Ramos (cell line): ENCODE results near the gene C15orf40.

Experiments
- in situ Hi-C: fragments of 300-500 bp; cut with MboI; formaldehyde crosslinking; loops from one replicate; pipeline ENCODE4 v1.14.3; 2022; ENCODE audit warnings: low sequenced_read_pairs; ENCODE audit not compliant: unreplicated experiment

C15orf40 gene

DNA sequence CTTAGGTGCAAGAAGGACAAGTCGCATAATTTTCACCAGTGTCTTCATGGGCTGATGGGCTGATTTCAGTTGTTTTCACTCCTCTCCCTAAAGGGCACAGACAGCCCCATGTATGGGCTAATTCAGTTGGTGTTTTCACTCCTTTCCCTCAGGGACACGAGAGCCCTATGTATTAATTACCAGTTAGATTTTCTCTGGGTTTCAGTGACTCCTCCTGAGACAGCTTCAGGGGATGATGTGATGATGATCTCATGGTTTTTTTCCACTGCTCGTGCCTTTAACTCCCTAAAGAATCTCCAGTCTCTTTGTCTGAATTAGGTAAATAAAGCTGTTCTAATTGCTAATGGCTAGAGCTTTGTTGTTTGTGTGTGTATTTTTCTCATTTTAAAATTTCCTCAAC, 15.5 kb downstream of the C15orf40 start:
- in situ Hi-C loops: no loop called here

DNA sequence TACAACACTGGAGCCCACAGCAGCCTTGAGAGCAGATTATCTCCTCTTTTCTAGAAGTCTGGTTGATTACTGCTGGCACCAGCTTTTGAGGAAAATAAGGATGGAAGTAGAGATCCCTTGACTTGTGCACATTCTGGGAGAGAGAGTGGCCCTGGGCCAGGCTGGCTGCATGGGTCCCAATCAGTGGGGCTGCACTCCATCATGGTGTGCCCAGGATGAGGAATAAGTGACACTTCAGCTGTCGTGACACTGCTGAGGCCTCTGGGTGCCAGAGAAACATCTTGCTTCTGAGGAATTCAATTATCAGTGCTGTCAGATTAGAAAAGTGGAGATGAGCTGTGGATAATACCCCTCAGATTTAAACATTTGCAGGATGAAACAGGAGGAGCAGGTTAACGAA, 16.4 kb downstream of the C15orf40 start:
- in situ Hi-C loops: no loop called here

DNA sequence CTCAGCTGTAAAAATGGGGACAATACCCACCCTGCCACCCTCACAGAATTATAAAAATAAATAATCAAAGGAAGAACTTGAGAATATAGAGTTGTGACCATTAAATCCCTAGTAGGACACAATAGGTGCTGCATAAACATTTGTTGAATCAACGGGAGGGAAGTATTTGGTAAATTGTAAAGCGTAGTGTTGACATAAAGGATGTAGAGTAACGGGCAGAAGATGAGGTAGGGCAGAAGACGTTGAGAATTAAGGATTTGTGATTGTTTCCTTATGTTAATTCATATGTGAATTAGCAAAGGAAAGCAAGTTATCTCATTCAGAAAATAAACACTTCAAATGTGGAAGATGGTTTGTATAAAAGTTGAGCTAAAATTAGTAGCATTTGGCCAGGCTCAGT, 18.3 kb downstream of the C15orf40 start:
- in situ Hi-C loops: no loop called here

DNA sequence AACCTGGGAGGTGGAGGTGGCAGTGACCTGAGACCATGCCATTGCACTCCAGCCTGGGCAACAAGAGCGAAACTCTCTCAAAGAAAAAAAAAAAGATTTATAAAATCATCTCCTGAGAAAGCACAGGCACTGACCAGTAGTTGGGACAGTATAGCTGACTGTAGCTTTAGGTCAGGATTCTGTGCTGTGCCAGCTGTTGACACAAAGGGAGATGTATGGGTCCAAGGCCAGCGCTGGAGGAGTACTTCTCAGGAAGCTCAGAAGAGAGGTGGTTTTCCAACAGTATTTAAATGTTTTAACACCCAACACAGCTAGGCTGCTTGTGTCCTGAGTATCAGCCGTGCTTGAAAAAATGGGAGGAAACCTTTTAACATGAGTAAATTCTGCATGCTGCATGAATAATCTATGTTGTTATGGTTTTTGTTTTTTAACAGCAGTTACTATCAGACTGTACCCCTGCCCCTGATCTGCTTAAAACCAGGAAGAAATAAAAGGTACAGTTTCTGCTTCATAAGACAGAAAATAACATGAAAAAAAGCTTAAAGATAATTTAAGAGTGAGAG, 18.9 kb downstream of the C15orf40 start:
- in situ Hi-C loops: no loop called here

DNA sequence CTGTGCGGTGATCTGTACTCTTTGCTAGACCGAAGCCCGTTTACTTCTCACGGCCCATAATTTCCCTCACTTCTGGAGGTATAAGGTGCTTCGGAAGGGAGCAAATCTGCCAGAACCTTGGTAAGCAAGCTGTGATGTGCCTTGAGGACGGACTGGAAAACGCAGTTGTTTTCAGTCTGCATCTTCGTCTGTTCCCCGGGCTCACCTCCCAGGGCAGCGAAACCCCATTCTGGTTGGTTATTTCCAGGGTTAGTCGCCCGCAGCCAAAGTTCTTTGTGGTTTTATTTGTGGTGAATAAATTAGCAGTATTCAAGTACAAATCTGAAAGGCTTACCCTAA, 25.0 kb downstream of the C15orf40 start:
- in situ Hi-C loops: no loop called here

DNA sequence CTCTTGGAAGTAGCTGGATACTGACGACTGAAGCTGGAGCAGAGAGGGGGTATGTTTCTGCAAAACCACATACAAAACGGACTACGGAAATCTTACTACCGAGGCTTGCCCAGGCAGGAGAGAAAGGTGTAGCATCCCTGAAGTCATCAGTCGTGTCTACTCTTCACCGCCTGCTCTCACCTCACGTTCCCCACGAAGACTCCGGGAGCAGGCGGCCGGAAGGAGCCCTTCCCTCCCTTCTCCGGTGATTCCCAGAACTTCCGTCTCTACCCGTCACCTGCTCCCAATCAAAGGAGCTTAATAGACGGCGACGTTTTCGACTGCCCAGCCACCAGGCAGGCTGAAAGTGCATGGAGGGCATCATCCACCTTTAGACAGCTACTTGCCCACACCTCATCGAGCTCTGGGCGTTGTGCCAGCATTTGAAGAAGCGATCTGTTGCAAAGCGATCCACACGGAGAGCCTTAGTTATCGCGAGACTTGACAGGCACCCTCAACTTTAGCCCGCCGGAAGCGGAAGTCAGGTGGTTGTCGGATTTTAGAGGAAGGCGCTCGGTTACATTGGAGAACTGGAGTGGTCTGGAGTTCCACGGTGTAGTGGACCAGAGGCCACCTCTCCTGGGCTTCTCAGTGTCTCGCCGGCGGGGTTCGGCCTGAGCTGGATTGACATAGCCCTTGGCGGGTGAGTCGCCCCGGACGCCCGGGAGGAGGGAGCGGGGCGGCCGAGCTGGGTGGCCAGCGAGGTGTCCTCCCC, 25.6 kb downstream of the C15orf40 start, which contains the start of gene RAMAC:
RAMAC (plus strand) TSS at position 523 of the 754 bp plus-strand sequence. CDS start 2,809 bp downstream, outside the sequence.
- in situ Hi-C loops: no loop called here

DNA sequence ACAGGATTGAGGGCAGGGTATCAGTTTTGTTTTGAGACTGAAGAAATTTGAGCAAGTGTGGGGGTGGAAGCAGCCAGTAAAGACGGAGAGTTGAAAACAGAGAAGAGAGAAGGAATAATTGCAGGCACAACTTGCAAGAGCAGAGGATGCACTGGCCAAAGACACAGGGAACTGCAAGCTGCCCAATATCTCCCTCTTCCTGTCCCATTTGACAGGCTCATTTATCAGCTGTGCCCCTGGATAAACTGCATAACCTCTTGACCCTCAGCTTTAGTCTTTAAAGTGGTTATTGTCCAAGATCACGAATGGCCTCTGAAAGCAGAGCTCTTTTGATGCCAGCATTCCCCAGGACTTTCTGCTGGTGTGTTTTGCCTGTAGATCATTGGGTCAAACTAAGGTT, 30.5 kb downstream of the C15orf40 start:
- in situ Hi-C loops: no loop called here

DNA sequence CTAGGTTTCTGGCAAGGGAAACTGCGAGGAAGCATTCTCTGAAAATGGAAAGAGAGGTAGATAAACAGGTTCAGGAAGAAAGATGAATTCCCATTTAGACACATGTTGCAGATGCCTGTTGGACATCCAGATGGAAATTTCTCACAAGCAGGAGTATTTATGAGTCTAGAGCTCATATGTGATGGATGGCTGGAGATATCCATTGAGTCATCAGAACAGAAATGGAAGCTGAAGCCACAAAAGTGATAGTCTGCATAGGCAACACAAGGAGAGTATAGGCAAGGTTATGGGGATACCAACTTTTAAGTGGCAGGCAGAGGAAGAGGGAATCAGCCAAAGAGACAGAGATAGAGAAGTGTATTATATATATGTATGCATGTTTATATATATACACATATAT, 31.7 kb downstream of the C15orf40 start:
- in situ Hi-C loops: no loop called here

DNA sequence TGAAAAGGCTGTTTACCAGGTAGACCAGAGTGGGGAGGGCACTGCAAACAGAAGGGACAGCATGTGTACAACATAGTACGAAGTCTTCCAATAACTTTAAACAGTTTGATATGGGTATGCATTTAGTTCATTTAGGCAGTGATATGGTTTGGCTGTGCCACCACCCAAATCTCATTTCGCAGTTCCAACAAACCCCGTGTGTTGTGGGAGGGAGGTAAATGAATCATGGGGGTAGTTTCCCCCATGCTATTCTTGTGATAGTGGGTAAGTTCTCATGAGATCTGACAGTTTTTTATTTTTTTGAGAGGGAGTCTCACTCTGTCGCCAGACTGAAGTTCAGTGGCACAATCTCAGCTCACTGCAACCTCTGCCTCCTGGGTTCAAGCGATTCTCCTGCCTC, 33.0 kb downstream of the C15orf40 start:
- in situ Hi-C loops: no loop called here

DNA sequence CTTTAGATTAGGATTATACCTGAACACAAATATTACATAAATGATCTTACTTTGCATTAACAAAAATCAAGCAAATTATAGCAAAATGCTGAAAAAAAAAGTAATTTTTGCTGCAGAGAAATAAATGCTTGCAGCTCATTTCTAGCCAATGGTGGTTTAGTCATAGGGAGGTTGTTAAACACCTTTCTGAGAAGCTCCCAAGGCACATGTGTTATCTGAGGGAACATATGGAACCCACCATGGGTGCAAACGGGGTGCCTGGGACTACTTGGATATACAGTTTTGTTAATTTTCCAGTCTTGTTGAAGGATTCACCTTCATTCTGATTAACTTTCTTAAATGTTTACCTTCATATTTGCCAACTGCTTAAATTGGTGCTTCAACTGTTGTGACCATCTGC, 34.4 kb downstream of the C15orf40 start:
- in situ Hi-C loops: no loop called here

DNA sequence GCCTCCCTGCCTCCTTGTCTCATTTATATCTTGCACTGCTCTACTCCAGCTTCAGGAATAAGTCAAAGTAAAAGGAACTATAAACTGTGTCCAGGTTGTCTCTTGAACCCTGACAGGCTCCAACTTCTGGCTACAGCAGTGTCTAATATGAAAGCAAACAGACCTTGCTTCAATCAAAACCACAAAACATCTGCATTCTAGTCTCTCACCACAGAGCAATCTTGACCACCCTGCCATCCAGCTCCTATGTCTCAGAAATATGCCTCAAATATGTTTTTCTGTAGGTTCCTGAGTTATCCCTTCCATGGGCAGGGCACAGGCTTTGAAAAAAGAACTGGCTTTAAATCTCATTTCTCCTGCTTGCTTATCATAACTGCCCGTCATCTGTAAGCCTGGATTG, 38.4 kb downstream of the C15orf40 start:
- in situ Hi-C loops: no loop called here

DNA sequence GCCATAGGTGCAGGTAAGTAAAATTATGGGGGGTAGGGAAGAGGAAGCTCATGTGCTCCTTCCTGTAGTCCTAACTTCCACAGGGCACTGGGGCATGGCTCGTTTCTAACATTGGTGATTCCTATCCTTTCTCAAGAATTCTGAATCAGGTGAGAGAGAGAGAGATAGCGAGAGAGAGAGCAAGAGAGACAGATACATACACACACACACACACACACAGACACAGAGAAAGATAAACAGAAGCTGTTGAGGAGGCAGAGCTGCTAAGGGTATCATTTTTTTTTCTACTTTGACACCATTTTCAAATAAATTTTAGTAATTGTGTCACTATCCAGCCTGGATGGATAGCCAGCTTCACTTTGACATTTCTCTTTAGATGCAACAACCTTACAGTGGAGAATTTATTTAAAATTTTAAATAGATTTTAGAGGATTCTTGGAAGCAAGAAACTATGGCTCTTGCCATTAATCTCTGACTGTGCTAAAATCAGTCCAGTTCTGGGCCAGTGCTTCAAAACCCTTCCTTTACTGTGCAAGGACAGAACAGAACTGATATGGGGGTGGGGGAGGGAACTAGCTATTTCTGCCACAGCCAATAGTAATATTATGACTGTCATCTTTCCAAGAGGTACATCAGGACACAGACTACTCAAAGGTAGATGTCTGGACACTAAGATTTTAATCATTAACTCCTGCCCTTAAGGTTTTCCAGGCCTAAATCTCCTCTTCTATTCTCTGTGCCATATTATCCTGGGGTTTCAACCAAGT, 40.0 kb downstream of the C15orf40 start:
- in situ Hi-C loops: no loop called here

DNA sequence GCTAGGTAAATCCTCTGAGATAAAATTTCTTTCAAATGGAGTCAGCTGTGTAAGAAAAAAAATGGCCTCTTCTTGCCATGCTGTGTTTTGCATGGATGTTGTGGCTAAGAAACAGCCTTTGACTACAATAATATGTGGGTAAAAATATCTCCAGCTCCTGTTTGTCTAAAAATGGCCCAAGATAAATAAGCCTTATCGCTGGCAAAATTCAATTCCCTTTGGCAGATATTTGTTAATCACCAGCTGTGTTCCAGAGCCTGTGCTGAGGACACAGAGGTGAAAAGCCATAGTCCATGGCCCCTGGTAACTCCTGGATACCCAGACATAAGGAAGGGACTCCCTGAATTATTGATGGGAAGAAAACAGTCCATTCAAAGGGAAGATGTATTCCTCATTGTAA, 40.7 kb downstream of the C15orf40 start:
- in situ Hi-C loops: no loop called here

DNA sequence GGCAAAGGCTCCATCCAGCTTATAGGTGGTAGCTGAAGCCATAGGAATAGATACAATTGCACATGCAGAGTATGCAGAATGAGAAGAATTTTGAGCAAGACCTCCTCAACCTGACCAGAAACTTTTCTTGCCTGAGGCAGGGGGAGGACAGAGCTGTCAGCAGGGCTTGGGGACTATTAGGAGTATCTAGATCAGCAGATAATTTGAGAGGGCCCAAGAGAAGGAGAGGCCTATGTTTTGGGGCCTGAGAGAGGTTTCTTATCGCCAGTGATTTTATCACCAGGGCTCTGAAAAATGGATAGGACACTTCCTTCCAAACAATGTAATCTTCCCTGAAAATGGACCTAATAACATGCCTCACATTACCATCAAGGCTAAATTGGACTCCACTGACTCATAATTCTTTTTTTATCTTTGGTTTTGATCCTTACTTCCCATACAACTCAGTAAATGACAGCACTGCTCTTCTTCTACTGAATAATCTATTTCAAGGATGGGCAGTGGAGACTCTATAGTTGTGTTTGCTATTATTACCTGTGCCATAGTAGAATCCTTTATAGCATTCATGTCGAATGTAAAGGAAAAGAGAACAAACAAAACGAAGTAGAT, 41.3 kb downstream of the C15orf40 start:
- in situ Hi-C loops: no loop called here

DNA sequence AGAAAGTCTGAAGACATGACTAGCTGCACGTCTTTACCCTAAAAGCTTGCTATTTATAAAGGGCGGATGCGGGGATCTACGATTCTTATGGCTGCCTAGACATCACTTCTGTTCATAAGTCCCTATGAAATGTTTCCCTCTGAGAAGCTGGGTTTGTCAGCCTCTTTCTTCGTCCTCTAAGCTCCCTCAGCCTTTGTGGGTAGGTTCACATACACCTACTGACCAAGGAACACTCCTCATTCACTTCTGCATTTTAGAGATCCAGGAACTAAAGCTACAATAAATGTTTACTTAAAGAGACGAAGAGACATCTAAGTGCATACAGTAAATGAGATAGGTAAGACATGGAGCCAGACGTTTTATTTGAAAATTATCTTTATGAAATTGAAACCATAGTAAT, 42.1 kb downstream of the C15orf40 start:
- in situ Hi-C loops: no loop called here

DNA sequence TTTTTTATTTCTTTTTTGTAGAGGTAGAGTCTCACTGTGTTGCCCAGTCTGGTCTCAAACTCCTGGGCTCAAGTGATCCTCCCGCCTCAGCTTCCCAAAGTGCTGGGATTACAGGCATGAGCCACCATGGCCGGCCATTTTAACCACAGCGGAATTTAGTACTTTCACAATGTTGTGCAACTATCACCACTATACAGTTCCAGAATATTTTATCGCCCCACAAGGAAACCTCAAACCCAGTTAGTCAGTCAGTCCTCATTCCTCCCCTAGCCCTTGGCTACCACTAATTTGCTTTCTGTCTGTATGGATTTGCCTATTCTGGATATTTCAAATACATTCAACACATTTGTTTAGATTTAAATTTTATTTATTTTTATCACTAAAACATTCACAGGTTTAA, 43.4 kb downstream of the C15orf40 start:
- in situ Hi-C loops: no loop called here

DNA sequence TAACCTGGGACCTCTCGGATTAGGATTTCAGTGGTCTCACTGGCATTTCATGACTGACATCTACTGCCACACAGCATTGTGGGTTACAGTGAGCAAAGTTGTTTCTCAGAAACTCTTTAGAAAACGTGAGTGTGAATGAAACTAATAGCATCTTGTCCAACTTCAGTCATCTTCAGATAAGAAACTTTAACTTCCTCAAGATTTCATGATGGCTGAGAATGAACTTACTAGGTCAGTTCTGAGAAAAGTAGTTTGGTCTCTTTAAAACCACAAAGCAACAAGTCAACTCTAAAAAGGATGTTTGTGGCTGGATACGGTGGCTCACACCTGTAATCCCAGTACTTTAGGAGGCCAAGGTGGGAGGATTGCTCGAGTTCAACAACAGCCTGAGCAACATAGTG, 44.8 kb downstream of the C15orf40 start:
- in situ Hi-C loops: no loop called here

DNA sequence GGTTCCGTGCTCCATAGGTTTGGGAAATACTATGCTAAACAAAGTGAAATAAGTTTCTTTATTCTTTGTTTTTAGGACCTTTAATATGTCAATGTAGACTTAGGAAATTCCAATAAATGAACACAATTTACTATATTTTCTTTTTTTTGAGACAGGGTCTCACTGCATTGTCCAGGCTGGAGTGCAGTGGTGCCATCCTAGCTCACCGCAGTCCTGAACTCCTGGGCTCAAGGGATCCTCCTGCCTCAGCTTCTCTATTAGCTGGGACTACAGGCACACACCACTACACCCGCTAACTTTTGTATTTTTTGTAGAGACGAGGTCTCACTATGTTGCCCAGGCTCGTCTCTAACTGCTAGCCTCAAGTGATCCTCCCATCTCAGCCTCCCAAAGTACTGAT, 46.5 kb downstream of the C15orf40 start:
- in situ Hi-C loops: no loop called here

DNA sequence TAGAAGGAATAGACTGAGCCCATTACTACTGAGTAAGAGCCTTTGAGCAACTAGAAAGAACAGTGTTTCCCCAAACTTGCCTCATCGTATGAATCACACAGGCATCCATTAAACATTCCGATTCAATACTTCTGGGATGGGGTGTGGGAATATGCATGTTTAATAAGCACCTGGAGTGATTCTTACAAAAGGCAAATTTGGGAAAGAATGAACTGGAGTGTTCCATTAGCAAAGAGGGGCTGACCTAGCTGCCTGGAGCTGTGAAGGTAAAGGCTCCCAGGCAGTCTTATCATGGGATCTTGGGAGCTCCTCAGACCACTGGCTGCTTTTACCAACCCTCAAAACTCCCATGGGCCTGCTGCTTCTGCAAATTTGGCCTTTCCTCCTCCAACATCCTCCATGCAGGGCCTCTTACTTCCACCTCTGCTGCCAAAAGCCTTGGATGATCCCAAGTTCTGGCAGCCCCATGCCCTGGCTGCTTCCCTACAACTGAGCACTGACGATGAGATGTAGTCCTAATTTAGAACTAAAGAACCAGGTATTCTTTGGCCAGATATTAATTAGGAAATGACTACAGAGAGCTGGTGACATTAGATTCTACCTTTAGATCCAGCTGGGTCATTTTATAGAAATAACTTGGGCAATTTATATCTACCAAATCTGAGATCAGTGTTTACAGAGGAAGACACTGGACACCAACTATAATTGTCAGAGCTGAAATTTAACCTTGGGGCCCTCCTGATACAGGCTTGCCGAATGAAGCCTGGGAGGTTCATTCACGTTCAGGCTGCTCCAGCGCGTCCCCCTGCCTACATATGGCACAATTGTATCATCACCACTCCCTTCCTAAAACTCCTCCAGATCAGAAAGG, 47.7 kb downstream of the C15orf40 start:
- in situ Hi-C loops: no loop called here

DNA sequence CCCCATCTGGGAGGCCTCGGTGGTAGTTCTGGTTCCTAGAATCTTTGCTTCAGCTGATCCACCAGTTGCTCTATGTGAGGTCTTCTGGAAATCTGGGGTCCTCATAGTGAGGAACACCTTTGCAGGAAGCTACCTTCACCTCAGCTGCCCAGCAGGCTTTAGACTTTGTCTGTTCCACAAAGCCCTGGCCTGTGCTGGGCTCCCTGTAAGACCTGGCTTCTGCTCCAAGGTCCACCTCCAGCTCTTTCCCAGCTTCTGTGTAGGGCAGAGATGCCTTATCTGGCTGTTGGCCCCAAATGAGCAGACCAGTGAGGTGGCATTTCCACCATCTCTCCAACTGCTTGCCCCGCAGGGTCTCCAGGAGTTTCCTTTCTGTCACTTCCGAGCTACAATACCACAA, 50.7 kb downstream of the C15orf40 start:
- in situ Hi-C loops: no loop called here
